Stimulated activated naive CD8-positive, alpha-beta T cell treated with anti-CD3 and anti-CD28 coated beads, Interleukin-15, Interleukin-2, amounts not matched to agents 100 U/mL and 50 U/mL, for 24 hours (primary cell): Measurements from ENCODE around the gene PEX19.
"Not testable (repeated sequence)": the region's sequence is repeated elsewhere in the genome, so short reads cannot be mapped to it uniquely, and the experiment has no call there.

Experiments
- ATAC-seq: fragments of 150-1000 bp; cut with Tn5 transposase; one replicate; pipeline ENCODE4 v1.10.0; 2021
- DNase-seq: peaks from one replicate; pipeline ENCODE4 v3.0.0; 2021

Gene PEX19, protein sequence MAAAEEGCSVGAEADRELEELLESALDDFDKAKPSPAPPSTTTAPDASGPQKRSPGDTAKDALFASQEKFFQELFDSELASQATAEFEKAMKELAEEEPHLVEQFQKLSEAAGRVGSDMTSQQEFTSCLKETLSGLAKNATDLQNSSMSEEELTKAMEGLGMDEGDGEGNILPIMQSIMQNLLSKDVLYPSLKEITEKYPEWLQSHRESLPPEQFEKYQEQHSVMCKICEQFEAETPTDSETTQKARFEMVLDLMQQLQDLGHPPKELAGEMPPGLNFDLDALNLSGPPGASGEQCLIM

DNA sequence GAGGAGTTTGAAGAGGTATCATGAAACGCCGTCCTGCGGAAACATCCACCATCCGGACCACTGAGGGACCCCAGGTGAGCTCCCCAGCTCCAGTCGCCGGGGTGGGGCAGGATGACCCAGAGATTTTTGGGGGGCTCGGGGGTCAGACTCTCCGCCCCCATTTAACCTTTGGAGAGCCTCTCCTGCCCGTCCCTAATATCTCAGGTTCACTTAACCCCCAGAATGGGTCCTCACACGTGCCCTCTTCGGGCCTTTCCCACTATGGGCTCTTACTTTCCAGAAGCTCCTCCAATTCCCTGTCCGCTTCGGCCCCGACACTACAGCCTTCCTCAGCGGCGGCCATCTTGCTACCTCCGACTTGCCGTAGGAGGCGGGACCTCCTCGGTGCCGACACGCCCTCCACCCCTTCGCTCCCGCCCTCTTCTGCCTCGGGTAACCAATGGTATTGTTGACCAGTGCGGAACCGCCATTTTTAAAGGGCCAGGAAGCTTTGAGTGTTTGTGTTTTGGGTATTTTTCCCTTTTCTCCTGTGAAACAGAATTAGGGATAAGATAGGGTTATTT, at the start of gene PEX19:
PEX19 (minus strand) TSS at position 352 of the 563 bp plus-strand sequence; CDS start at position 343, 9 bp downstream.
- peak; percentile 100 for ATAC-seq

DNA sequence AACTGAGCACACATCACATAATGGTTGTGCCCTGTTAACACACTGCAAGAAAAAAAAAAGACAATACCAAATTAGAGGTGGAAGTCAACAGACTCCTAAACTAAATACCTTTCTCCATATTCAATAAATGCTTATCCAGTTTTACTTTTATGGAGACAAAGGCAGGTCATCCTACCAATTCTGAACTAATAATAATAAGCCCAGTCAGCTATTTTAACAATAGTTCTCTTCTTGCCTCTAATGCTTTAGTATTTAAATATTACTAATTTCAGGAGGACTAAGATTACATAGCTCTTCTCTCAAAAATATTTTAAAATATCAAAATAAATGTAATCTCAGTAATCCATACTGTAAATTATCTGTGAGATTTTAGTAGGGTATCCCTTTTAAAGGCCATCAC, 47.6 kb upstream of the PEX19 start:
- DNase-seq, result no peak

More for the DNA sequence above, at the start of gene PEX19:
- peak; percentile 93 for DNase-seq

DNA sequence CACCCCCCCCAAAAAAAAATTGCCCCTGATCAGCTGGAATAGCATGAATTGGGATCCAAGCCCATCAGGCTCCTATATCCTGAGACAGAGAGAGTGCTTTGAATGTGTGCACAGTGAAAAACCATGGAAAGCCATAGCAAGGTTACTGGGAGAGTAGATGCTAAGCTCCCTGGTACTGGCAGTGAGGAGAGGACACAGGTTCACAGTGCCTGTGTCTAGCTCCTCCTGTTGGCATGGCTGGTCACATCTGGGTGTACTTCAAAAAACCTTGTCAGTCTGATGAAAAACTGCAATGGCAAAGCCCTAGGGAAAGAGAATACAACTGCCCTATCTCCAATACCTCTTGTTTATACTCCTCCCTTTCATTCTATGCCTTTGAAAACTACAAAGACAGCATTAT, 45.2 kb upstream of the PEX19 start:
- DNase-seq (no peak), ATAC-seq (no peak)

More for the DNA sequence above, 47.6 kb upstream of the PEX19 start:
- ATAC-seq, result no peak

DNA sequence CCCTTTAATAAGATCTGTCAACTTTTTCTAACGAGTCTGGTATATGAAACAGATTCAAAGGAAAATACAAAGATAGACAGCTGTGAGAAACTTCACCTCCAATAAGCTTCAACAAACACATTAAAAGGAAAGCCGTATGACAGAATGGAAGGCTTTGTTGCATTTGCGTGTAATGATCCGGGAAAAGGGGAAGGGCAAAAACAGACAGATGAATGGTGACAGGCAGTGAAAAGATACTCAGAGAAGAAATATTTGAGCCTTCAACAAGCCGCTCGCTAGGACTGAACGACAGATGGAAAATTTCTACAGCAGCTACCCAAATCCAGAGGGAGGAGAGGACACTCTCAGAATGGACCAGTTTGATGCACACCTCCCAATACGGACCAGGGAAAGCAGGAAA, 43.3 kb upstream of the PEX19 start:
- ATAC-seq, result no peak

DNA sequence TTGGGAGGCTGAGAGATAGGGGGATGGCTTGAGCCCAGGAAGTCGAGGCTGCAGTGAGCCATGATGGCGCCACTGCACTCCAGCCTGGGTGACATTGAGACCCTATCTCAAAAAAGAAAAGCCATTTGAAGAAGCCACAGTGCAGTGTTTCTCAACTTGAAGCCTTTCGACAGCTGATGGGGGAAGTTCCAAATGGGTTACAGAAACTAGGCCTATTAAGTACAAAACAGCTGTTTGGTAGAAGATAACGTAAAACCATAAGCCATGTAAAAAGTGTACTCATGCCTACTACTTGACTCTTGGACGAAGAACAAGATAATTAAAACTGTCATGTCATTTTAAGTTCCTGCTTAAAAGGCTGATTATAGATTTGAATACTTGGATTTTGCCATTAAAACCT, 41.5 kb upstream of the PEX19 start:
- ATAC-seq, result no peak
- no peak for DNase-seq

More for the DNA sequence above, 43.3 kb upstream of the PEX19 start:
- DNase-seq, result no peak

DNA sequence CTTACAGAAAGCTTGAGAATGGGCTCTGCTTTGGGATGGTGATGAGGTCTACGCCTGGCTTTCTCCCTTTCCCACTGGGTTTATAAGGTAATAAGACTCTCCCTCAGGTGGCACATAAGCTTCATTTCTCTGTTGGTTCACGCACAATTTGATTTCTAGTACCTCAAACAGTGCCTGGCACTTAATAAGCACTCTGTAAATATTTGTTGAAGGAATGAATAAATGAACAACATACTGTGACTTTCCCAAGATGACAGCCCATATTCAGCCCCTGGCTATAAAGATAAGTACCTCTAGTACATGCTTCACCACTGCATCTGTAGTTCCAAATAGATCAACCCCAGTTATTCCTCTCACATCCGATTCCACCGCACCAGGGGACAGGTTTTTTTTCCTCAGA, 40.3 kb upstream of the PEX19 start:
- DNase-seq (no peak), ATAC-seq (no peak)

DNA sequence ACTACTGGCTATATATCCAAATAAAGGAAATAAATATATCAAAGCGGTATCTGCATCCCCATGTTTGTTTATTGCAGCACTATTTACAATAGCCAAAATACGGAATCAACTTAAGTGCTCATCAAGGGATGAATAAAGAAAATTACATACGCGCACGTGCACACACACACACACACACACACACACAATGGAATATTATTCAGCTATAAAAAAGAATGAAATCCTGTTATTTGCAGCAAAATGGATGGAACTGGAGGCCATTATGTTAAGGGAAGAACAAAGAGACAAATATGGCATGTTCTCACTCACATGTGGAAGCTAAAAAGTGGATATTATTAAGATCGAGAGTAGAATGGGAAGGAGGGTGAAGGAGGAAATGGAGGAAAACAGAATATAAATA, 37.9 kb upstream of the PEX19 start:
- DNase-seq, result no peak
- no peak for ATAC-seq

DNA sequence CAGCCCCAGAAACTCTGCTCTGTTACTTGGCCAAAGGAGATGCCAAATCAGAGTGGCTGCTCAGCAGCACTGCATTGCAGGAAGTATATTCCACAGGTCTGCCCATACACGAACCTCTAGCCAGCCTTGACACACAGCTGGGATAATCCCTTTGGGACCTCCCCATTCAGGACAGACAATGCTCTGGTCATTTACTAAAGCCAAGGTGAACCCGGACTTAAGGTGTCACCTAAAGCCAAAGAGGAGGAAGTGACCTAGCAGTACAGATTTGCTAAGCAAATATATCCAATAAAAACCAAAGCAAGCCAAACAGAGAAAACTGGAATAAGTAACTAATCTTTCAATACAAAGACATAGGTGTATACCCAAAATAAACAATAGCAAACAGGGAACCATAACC, 30.4 kb upstream of the PEX19 start:
- no peak for ATAC-seq
- no peak for DNase-seq

DNA sequence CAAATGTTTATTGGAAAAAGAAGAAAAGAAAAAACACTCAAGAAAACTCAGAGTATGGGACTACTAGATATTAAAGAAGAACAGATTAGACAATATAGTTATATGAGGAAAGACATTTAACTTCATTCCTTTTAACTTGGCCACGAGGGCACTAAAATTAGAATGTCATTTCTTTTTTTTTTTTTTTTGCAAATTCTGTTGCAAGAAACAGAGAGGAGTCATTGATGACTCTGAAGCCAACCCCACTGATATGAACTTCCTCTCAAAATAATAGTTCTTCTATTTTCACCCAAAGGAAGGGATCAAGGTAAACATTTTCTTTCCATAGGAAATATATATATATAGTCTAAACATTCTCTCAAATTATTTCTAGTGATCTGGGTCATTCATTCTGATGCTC, 24.6 kb upstream of the PEX19 start:
- no peak for ATAC-seq
- no peak for DNase-seq

DNA sequence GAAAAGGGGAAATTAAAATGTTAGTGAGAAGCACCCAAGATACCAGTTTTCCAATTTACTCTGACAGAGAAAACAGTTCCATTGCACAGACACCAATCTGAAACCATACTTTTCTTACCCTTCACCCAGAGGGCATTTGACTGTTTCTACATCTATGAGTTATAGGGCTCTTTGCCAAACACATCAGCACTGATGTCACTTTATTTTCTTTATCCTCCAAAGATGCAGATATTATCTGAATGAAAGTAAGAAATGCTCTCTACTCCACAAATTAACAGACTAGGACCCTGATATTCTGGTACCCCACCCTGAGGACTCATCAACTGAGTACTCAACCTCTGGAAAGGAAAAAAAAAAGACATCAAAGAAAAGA, 24.2 kb upstream of the PEX19 start:
- no peak for DNase-seq
- no peak for ATAC-seq

DNA sequence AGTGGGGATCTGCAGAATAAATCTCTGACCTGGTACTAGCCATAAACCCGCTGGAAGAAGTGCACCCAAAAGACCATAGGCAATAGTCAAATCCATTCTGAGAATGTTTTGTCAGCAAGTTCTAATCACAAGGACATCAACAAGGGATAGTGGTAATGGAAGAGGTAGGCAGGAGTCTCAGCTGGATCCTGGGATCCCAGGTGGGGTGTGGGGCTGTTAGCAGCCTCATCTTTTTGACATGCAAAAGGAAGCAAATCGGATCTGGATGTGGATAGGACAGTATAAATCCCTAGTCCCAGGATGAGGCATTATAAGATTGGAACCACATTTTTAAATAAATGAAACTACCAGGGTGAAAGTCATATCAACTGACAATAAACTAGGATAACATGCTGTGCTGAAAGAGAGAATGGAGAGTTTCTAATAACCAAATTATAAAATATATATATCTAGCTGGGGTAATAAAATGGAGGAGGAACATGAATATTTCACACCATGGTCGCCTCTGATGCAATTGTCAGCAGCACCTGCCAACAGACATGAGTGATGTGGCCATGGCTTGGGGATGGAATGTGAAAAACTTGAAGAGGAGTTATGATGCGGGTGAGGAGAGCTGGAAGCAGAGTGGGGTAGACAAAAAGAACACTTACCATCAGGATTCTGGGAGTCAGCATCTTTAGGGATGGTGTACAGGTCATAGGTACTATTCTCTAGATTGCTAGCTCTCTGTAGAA, 23.7 kb upstream of the PEX19 start:
- no peak for ATAC-seq
- DNase-seq, result no peak

DNA sequence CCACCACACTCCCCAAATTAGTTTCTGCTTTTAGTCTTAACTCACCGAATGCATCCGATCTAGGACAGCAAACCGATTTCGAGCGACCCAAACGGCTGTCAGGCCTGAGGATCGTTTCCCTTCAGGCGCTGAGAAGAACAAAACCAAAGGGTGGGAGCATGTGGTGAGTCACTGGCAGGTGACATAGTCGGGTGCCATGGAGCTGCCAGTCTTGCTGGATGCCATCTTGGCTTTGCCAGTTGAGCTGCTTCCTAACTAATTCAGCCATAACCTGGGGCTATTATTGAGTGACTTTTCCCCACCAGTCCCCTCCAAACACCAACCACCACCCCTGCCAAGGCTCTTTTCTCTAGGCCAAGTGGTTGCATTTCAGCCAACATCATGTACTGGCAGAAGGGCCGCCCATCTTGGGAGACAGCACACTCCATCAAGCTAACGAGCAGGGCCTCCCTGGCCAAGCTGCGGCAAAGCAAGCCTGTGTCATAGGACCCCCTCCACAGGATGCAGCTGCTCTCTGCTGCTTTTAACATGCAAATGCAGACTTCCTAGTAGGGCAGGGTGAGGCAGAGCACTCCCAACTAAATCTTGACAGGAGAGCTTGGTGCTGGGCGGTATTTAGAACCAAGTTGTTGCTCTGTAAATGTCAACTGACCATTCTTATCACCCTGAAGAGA, 22.3 kb upstream of the PEX19 start:
- ATAC-seq (no peak), DNase-seq (no peak)

DNA sequence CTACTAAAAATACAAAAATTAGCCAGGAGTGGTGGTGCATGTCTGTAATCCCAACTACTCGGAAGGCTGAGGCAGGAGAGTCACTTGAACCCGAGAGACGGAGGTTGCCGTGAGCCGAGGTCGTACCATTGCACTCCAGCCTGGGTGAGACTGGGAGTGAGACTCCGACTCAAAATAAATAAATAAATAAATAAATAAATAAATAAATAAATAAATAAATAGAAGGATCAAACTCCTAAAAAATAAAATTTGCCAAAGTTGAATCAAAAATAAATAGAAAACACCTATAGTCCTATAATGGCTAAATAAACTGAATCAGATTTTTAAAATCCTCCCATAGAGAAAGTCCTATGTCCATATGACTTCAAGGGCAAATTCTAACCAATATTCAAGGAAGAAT, 15.2 kb upstream of the PEX19 start:
- ATAC-seq (no peak), DNase-seq (no peak)

DNA sequence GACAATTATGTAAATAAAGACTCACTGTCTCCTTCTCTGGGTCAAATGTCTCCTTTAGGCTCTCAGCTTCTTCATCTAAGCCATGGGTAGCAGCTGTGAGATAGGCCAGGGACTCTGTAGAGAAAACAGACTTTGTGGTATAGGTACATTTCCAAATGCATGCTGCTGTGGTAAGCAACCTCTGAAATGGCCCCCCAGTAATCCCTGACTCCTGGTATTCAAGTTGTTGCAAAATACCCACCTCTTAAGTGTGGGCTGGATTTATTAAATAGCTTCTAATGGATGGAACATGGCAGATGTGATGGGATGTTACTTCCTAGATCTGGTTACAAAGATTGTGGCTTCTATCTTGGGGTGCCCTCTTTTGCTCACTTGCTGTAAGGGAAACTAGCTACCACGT, 11.1 kb upstream of the PEX19 start:
- no peak for ATAC-seq

DNA sequence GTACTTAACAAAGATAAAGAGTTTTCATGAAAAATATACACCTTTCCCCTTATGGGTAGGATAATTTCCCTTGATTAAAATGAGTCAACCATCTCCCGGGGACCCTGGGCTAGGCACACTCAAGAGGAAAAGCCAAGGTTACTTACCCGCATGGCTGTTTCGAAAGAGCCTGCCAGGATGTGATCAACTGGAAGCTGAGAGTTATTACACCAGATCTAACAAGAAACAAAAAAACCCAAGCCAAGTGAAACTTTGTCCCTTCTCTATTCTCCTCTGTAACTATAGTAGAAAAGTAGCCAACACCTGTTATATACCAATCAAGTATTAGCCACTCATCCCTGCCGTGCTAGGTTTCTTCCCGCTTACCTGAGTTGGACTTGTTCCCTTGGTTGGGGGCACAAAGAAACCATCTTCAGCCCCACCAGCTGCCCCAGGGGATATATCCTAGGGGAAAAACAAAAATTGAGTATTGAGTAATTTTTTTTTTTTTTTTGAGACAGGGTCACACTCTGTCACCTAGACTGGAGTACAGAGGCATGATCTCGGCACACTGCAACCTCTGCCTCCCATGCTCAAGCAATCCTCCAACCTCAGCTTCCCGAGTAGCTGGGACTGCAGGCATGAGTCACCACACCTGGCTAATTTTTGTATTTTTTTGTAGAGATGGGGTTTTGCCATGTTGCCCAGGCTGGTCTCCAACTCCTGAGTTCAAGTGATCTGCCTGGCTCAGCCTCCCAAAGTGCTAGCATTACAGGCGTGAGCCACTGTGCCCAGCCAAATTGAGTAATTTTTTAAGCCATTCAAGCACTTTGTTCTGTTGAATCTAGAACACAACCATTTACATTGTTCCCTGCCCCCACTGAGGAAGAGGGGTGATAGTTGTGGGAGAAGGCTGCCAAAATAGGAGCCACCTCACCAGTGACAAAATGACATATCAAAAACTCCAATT, 8.4 kb upstream of the PEX19 start:
- ATAC-seq, result no peak

More for the DNA sequence above, 11.1 kb upstream of the PEX19 start:
- DNase-seq, result no peak

DNA sequence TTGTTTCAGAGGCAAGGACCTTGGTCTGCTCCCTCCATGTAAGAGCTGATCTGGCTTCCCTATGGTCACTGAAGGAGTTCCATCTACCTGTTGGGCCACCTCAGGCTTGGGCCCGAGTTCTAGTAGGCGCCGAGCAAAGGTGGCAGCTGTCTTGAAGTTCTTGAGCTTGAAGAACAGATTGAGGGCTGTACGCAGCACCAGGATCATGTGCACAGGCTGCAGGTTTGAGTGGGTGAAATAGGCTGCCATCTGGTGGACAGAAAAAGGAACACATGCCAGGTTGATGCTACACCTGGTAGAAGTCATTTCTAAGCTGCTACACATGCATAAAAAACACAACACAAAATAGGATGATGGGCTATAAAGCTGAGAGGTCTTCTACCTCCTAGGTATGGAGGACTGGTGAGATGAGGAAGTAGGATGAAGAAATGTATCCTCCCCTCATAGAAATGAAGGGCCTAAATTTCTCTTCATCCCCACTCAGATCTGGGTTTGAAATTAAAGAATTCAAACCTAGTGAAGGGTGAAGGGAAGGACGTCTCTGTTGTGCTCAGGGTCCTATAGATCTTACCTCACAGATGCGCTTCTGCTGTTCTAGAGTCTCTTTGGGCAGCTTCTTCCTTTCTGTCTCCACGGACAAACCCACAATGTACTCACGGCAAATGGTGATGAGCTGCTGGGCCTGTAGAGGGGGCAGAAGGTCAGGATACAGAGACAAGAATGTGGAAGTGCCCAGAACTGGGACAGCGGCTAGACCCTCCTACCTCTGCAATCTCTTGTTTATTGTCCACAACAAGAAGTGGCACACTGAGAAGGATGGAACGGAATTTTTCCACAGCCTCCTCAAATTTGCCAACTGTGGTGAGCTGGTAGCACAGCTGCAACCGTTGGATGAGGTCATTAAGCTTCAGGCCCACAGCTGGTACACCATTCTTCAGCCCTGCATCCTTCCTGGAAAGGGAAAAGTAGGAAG, 6.6 kb upstream of the PEX19 start:
- ATAC-seq (peak; percentile 87), DNase-seq (peak; percentile 54)

More for the DNA sequence above, 8.4 kb upstream of the PEX19 start:
- no peak for DNase-seq

DNA sequence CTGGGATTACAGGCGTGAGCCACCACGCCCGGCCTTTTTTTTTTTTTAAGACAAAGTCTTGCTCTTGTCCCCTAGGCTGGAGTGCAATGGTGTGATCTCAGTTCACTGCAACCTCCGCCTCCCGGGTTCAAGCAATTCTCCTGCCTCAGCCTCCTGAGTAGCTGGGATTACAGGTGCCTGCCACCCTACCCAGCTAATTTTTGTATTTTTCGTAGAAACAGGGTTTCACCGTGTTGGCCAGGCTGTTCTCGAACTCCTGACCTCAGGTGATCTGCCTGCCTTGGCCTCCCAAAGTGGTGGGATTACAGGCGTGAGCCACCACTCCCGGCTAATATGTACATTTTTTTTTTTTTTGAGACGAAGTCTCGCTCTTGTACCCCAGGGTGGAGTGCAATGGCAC, 2.8 kb upstream of the PEX19 start:
- not testable (repeated sequence) for DNase-seq, ATAC-seq

DNA sequence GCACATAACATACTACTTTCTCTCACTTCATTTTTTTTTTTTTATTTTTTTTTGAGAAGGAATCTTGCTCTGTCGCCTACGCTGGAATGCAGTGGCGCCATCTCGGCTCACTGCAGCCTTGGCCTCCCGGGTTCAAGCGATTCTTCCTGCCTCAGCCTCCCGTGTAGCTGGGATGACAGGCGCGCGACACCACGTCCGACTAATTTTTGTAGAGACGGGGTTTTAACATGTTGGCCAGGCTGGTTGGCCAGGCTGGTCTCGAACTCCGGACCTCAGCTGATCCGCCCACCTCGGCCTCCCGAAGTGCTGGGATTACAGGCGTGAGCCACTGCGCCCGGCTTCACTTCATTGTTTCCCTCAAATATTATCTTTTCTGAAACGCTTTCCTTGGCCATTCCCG, 573 bp upstream of the PEX19 start:
- ATAC-seq (no peak), DNase-seq (no peak)

DNA sequence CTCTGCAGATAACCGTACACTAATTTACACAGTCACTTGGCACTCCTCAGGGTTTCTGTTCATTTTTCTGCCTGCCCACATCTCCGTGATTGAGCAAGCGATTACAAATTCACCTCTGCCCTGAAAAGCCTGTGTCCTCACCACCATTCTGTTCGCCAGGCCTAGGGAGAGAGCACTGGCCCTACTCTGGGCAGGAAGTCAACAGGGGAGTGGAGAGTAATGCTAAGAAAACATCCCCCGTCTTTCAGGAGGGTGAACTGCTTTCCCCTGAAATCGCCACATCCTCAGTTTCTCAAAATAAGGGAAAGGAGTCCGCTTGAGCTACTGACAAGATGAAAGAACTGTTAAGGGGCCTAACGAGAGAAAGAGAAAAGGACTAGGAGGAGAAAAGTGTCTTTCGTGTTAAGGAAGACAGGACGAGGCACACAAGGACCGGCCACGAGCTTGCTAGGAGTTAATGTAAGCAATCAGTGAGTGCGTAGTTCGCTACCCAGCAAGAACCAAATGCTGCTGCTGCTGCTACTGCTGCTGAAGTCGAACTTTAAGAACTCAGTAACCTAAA, 632 bp downstream of the PEX19 start:
- peak; percentile 14 for DNase-seq
- no peak for ATAC-seq

DNA sequence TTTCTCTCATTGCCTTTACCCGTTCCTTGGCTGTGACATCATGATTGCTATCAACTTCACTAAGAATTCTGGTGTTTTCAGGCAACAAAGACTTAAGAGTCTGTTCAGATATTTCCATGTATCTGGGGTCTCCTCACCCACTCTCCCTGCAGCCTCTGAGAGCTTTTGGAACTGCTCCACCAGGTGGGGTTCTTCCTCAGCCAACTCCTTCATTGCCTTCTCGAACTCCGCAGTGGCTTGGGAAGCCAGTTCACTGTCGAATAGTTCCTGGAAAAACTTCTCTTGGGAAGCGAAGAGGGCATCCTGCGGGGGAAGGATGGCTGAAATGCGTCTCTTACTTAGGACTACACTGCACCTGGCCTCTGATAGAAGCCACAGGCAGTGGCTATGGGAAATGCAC, 2.1 kb downstream of the PEX19 start:
- DNase-seq (no peak), ATAC-seq (no peak)
